ENCODE data around the gene CFAP74. TPM values are rescaled to one million over a fixed set of nuclear protein-coding genes. Genes with fewer than 3 reads are reported as not detected.
"Not testable (repeated sequence)": the region's sequence is repeated elsewhere in the genome, so short reads cannot be mapped to it uniquely, and the experiment has no call there.

The CFAP74 gene
- total RNA-seq, 3 donors from 2014 or later: not detected

GRCh38 chr1:1979482-1980165 is 24.0 kb downstream of the CFAP74 start:
- H3K4me3 Mint-ChIP-seq: no peak overlapping the region
- H3K27me3 Mint-ChIP-seq (ENCODE audit: low read depth): peaks cover 5% of the 10 kb centered on the region
- no peaks in the 10 kb centered on the region for H3K4me1 Mint-ChIP-seq (ENCODE audit: low read depth)

GRCh38 chr1:1978690-1979481 is 24.7 kb downstream of the CFAP74 start:
- not testable (repeated sequence) for ATAC-seq; H3K27me3 Mint-ChIP-seq (ENCODE audit: low read depth)

More at GRCh38 chr1:1979482-1980165, 24.0 kb downstream of the CFAP74 start:
- Mint-ChIP-seq H3K9me3 (no peaks in the 10 kb centered on the region), H3K36me3 (ENCODE audit: insufficient read depth) (no peaks in the 10 kb centered on the region)
- no peak for DNase-seq
- no peak for ATAC-seq

GRCh38 chr1:1978108-1978507 is 25.5 kb downstream of the CFAP74 start:
- H3K4me3 Mint-ChIP-seq: no peak overlapping the region
- no peaks in the 10 kb centered on the region for H3K36me3 Mint-ChIP-seq (ENCODE audit: insufficient read depth)
- H3K27me3 Mint-ChIP-seq (ENCODE audit: low read depth): peaks cover 10% of the 10 kb centered on the region
- H3K9me3 Mint-ChIP-seq: no peaks in the 10 kb centered on the region
- no peaks in the 10 kb centered on the region for H3K4me1 Mint-ChIP-seq (ENCODE audit: low read depth)
- ATAC-seq: no peak
- DNase-seq: no peak

More at GRCh38 chr1:1978690-1979481, 24.7 kb downstream of the CFAP74 start:
- not testable (repeated sequence) for H3K4me3 Mint-ChIP-seq; DNase-seq; H3K9me3 Mint-ChIP-seq; H3K36me3 Mint-ChIP-seq (ENCODE audit: insufficient read depth); H3K4me1 Mint-ChIP-seq (ENCODE audit: low read depth)

- H3K36me3 Mint-ChIP-seq (ENCODE audit: insufficient read depth): no peaks in the 10 kb centered on the region
- no peaks in the 10 kb centered on the region for H3K4me1 Mint-ChIP-seq (ENCODE audit: low read depth)
- peaks cover 10% of the 10 kb centered on the region for H3K27me3 Mint-ChIP-seq (ENCODE audit: low read depth)
- DNase-seq: no peak
- H3K4me3 Mint-ChIP-seq: no peak overlapping the region
- H3K9me3 Mint-ChIP-seq: no peaks in the 10 kb centered on the region
- no peak for ATAC-seq
These were observed 27.6 kb downstream of the CFAP74 start for GRCh38 chr1:1976031-1976430.

- H3K9me3 Mint-ChIP-seq: no peaks in the 10 kb centered on the region
- H3K4me3 Mint-ChIP-seq: no peak overlapping the region
- H3K36me3 Mint-ChIP-seq (ENCODE audit: insufficient read depth): no peaks in the 10 kb centered on the region
- H3K27me3 Mint-ChIP-seq (ENCODE audit: low read depth): peaks cover 10% of the 10 kb centered on the region
- DNase-seq: no peak
- no peaks in the 10 kb centered on the region for H3K4me1 Mint-ChIP-seq (ENCODE audit: low read depth)
- no peak for ATAC-seq
These were observed 28.1 kb downstream of the CFAP74 start for GRCh38 chr1:1975535-1975934.

- Mint-ChIP-seq H3K4me3 (no peak overlapping the region), H3K4me1 (ENCODE audit: low read depth) (no peaks in the 10 kb centered on the region), H3K27me3 (ENCODE audit: low read depth) (peaks cover 10% of the 10 kb centered on the region), H3K36me3 (ENCODE audit: insufficient read depth) (no peaks in the 10 kb centered on the region), H3K9me3 (no peaks in the 10 kb centered on the region)
- ATAC-seq (no peak), DNase-seq (no peak)
These were observed 28.8 kb downstream of the CFAP74 start for GRCh38 chr1:1974834-1975233.

- DNase-seq (no peak), ATAC-seq (no peak)
- Mint-ChIP-seq H3K4me1 (ENCODE audit: low read depth) (no peaks in the 10 kb centered on the region), H3K36me3 (ENCODE audit: insufficient read depth) (no peaks in the 10 kb centered on the region), H3K27me3 (ENCODE audit: low read depth) (peaks cover 10% of the 10 kb centered on the region), H3K9me3 (no peaks in the 10 kb centered on the region), H3K4me3 (no peak overlapping the region)
These were observed 29.6 kb downstream of the CFAP74 start for GRCh38 chr1:1973716-1974642.

- DNase-seq (no peak), ATAC-seq (no peak)
- Mint-ChIP-seq H3K4me1 (ENCODE audit: low read depth) (no peaks in the 10 kb centered on the region), H3K4me3 (no peak overlapping the region), H3K27me3 (ENCODE audit: low read depth) (peaks cover 10% of the 10 kb centered on the region), H3K9me3 (no peaks in the 10 kb centered on the region), H3K36me3 (ENCODE audit: insufficient read depth) (no peaks in the 10 kb centered on the region)
These were observed 30.4 kb downstream of the CFAP74 start for GRCh38 chr1:1972976-1973715.

GRCh38 chr1:1971688-1972087 is 31.9 kb downstream of the CFAP74 start:
- DNase-seq: no peak
- no peak overlapping the region for H3K4me3 Mint-ChIP-seq
- ATAC-seq: no peak
- H3K4me1 Mint-ChIP-seq (ENCODE audit: low read depth): no peaks in the 10 kb centered on the region
- H3K27me3 Mint-ChIP-seq (ENCODE audit: low read depth): peaks cover 10% of the 10 kb centered on the region
- H3K36me3 Mint-ChIP-seq (ENCODE audit: insufficient read depth): no peaks in the 10 kb centered on the region
- no peaks in the 10 kb centered on the region for H3K9me3 Mint-ChIP-seq

GRCh38 chr1:1971017-1971416 is 32.6 kb downstream of the CFAP74 start:
- no peak overlapping the region for H3K4me3 Mint-ChIP-seq
- H3K9me3 Mint-ChIP-seq: no peaks in the 10 kb centered on the region
- no peaks in the 10 kb centered on the region for H3K36me3 Mint-ChIP-seq (ENCODE audit: insufficient read depth)
- H3K27me3 Mint-ChIP-seq (ENCODE audit: low read depth): peaks cover 10% of the 10 kb centered on the region
- DNase-seq (no peak), ATAC-seq (no peak)
- no peaks in the 10 kb centered on the region for H3K4me1 Mint-ChIP-seq (ENCODE audit: low read depth)

GRCh38 chr1:1969953-1970716 is 33.5 kb downstream of the CFAP74 start:
- ATAC-seq (no peak), DNase-seq (no peak)
- Mint-ChIP-seq H3K9me3 (no peaks in the 10 kb centered on the region), H3K36me3 (ENCODE audit: insufficient read depth) (no peaks in the 10 kb centered on the region), H3K4me1 (ENCODE audit: low read depth) (no peaks in the 10 kb centered on the region), H3K4me3 (no peak overlapping the region), H3K27me3 (ENCODE audit: low read depth) (peaks cover 8% of the 10 kb centered on the region)

GRCh38 chr1:1969505-1969900 is 34.1 kb downstream of the CFAP74 start:
- no peak for DNase-seq
- Mint-ChIP-seq H3K4me1 (ENCODE audit: low read depth) (no peaks in the 10 kb centered on the region), H3K36me3 (ENCODE audit: insufficient read depth) (no peaks in the 10 kb centered on the region), H3K9me3 (no peaks in the 10 kb centered on the region), H3K4me3 (no peak overlapping the region), H3K27me3 (ENCODE audit: low read depth) (peaks cover 3% of the 10 kb centered on the region)
- no peak for ATAC-seq

GRCh38 chr1:1968767-1969504 is 34.6 kb downstream of the CFAP74 start:
- Mint-ChIP-seq H3K4me1 (ENCODE audit: low read depth) (no peaks in the 10 kb centered on the region), H3K27me3 (ENCODE audit: low read depth) (peaks cover 3% of the 10 kb centered on the region), H3K4me3 (no peak overlapping the region), H3K9me3 (no peaks in the 10 kb centered on the region), H3K36me3 (ENCODE audit: insufficient read depth) (no peaks in the 10 kb centered on the region)
- ATAC-seq (no peak), DNase-seq (no peak)
